K562 (cell line): ENCODE data around the gene BRCA1. TPM values are rescaled to one million over a fixed set of nuclear protein-coding genes. Genes with fewer than 3 reads are reported as not detected.

Experiments
- CBX8 ChIP-seq: fragments of 200-600 bp; sonication (generic); IDR thresholded peaks from 2 replicates; pipeline ENCODE4 v1.6.1; 2012; ENCODE audit warnings: borderline replicate concordance, mixed run types, low read depth, mild to moderate bottlenecking, moderate library complexity, mixed read lengths, low read length, control low read depth, inconsistent platforms; ENCODE audit not compliant: poor library complexity, severe bottlenecking; ENCODE audit errors: extremely low read depth
- DEAF1 ChIP-seq: fragments of 450-650 bp; formaldehyde crosslinking; IDR thresholded peaks from 2 replicates; pipeline ENCODE4 v1.4.0; 2020; ENCODE audit warnings: mild to moderate bottlenecking, moderate library complexity
- EP400 ChIP-seq: fragments of 450-650 bp; IDR thresholded peaks from 2 replicates; pipeline ENCODE4 v1.6.1; 2017; ENCODE audit warnings: antibody characterized with exemption, mild to moderate bottlenecking, moderate library complexity
- HMG20B ChIP-seq: fragments of 250-450 bp; sonication (Bioruptor Pico); IDR thresholded peaks from 2 replicates; pipeline ENCODE4 v1.5.0; 2021; ENCODE audit warnings: mild to moderate bottlenecking
- ILF3 ChIP-seq: fragments of 450-650 bp; IDR thresholded peaks from 2 replicates; pipeline ENCODE4 v1.6.1; 2018; ENCODE audit warnings: antibody characterized with exemption, mild to moderate bottlenecking, moderate library complexity, borderline replicate concordance
- IRF2 ChIP-seq: sonication (generic); formaldehyde crosslinking; IDR thresholded peaks from 2 replicates; pipeline ENCODE4 v1.8.1; 2022; ENCODE audit warnings: mild to moderate bottlenecking, missing genetic modification reagents
- MEIS2 ChIP-seq: fragments of 450-650 bp; IDR thresholded peaks from 2 replicates; pipeline ENCODE4 v1.6.1; 2014; ENCODE audit warnings: mild to moderate bottlenecking; ENCODE audit not compliant: partially characterized antibody
- NFIX ChIP-seq: fragments of 250-450 bp; sonication (Bioruptor Pico); IDR thresholded peaks from 2 replicates; pipeline ENCODE4 v1.4.0; 2020; ENCODE audit warnings: low read depth, mild to moderate bottlenecking, moderate library complexity
- NKRF ChIP-seq: fragments of 450-650 bp; IDR thresholded peaks from 2 replicates; pipeline ENCODE4 v1.6.1; 2016; ENCODE audit warnings: borderline replicate concordance
- NR2C2 ChIP-seq, 2 experiments: fragments of 200-800 bp in 1 of 2; sonication (Bioruptor generic) in 1 of 2; sonication (generic) in 1 of 2; formaldehyde crosslinking in 1 of 2; IDR thresholded peaks; 2 replicates each; pipeline versions ENCODE4 v1.6.1 to v1.8.0; 2016 to 2022; ENCODE audit warnings: mild to moderate bottlenecking in 1 of 2, missing compliant biosample characterization in 1 of 2, missing genetic modification characterization in 1 of 2, missing genetic modification reagents in 1 of 2
- POLR2AphosphoS2 ChIP-seq: IDR thresholded peaks from 2 replicates; pipeline ENCODE4 v1.6.1; 2012; ENCODE audit warnings: low read length, improper control_type of control experiment
- RFX5 ChIP-seq: IDR thresholded peaks from 2 replicates; pipeline ENCODE4 v1.6.1; 2011; ENCODE audit warnings: low read depth, mild to moderate bottlenecking, improper control_type of control experiment, low read length
- TEAD1 ChIP-seq, 2 experiments: fragments of 450-650 bp in 1 of 2; sonication (generic) in 1 of 2; formaldehyde crosslinking; IDR thresholded peaks; 2 replicates each; pipeline versions ENCODE4 v1.4.0 to v1.8.0; 2020 to 2022; ENCODE audit warnings: mild to moderate bottlenecking in 2 of 2, missing genetic modification reagents in 1 of 2
- UBTF ChIP-seq, 2 experiments: IDR thresholded peaks; 2 replicates each; pipeline ENCODE4 v1.6.1; 2012; ENCODE audit warnings: improper control_type of control experiment in 2 of 2, low read depth in 2 of 2, low read length in 2 of 2, borderline replicate concordance in 1 of 2
- WHSC1 ChIP-seq: IDR thresholded peaks from one replicate; pipeline ENCODE4 v1.6.1; 2012; ENCODE audit warnings: low read length, control low read depth, inconsistent platforms
- XRCC3 ChIP-seq: fragments of 450-650 bp; IDR thresholded peaks from 2 replicates; pipeline ENCODE4 v1.6.1; 2017; ENCODE audit warnings: mild to moderate bottlenecking, moderate library complexity
- polyA plus RNA-seq, 8 experiments: library from polyadenylated mRNA; depleted of rRNA in 4 of 8; stranded (reverse) in 5 of 8; unstranded in 3 of 8; fragments of >200 nt; fragmentation: Nextera tagmentation in 2 of 8; fragmentation: Illumina TruSeq in 1 of 8; extraction: Ambion mirVana in 2 of 8; extraction: Trizol in 1 of 8; gene quantifications; 2 replicates each; pipeline versions ENCODE4 v1.2.1 to v1.2.3, GENCODE V29; 2011 to 2014; ENCODE audit warnings: inconsistent platforms in 1 of 8, missing spikeins in 1 of 8
- total RNA-seq, 7 experiments: library from RNA; depleted of rRNA in 6 of 7; stranded (reverse); fragments of >200 nt in 6 of 7; fragmentation: Illumina TruSeq in 2 of 7; extraction: Trizol in 2 of 7; gene quantifications; 2 replicates each; pipeline versions ENCODE4 v1.2.1 to v1.2.3, GENCODE V29; 2011 to 2021; ENCODE audit warnings: low replicate concordance in 1 of 7

The BRCA1 gene
- total and polyA plus RNA-seq, 9 of the 15 experiments (the other 6 are each of a cell fraction or from before 2014, with no cell fraction given), result 25.9 to 95.3 (median 62.3) TPM

- TF ChIP-seq NKRF, result peak; percentile 89
- no peak for TF ChIP-seq NFIX
- TF ChIP-seq POLR2AphosphoS2, result peak; percentile 84; the same call in 1 of the 2 replicates
- peak; percentile 98 for TF ChIP-seq NR2C2 (CRISPR knock-in tag; IDR thresholded peaks at IDR 0.05)
- peak; percentile 100 for TF ChIP-seq NR2C2 (tag; IDR thresholded peaks at IDR 0.05)
- no peak for TF ChIP-seq CBX8
- peak; percentile 67; the same call in 1 of the 2 replicates for TF ChIP-seq RFX5
- TF ChIP-seq UBTF (IDR thresholded peaks at IDR 0.05; ENCODE audit: borderline replicate concordance in 1 of 2, low read depth in 2 of 2, low read length in 2 of 2), result peak in 1 of 2 experiments; percentile 86; a peak in 2 of 4 replicates
- no peak for TF ChIP-seq IRF2
- TF ChIP-seq XRCC3, result no peak
- no peak for TF ChIP-seq WHSC1
- TF ChIP-seq MEIS2, result peak; percentile 49
- TF ChIP-seq ILF3, result no peak
- peak; percentile 55; the same call in 1 of the 2 replicates for TF ChIP-seq DEAF1
- no peak for TF ChIP-seq HMG20B (CRISPR knock-in tag)
- TF ChIP-seq EP400, result peak; percentile 99
- peak; percentile 91 to 97 for TF ChIP-seq TEAD1 (CRISPR knock-in tag; IDR thresholded peaks at IDR 0.05)
Observed at GRCh38 chr17:42997984-42998938, 126.9 kb downstream of the BRCA1 start, which contains the start of gene RPL27 (continued).
